ENCODE measurements around the gene AMZ2.
A peak's percentile ranks its signal among the peaks of the same experiment; 100 is the strongest.
"Not testable (repeated sequence)": the region's sequence is repeated elsewhere in the genome, so short reads cannot be mapped to it uniquely, and the experiment has no call there.

Gene AMZ2, protein sequence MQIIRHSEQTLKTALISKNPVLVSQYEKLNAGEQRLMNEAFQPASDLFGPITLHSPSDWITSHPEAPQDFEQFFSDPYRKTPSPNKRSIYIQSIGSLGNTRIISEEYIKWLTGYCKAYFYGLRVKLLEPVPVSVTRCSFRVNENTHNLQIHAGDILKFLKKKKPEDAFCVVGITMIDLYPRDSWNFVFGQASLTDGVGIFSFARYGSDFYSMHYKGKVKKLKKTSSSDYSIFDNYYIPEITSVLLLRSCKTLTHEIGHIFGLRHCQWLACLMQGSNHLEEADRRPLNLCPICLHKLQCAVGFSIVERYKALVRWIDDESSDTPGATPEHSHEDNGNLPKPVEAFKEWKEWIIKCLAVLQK

DNA sequence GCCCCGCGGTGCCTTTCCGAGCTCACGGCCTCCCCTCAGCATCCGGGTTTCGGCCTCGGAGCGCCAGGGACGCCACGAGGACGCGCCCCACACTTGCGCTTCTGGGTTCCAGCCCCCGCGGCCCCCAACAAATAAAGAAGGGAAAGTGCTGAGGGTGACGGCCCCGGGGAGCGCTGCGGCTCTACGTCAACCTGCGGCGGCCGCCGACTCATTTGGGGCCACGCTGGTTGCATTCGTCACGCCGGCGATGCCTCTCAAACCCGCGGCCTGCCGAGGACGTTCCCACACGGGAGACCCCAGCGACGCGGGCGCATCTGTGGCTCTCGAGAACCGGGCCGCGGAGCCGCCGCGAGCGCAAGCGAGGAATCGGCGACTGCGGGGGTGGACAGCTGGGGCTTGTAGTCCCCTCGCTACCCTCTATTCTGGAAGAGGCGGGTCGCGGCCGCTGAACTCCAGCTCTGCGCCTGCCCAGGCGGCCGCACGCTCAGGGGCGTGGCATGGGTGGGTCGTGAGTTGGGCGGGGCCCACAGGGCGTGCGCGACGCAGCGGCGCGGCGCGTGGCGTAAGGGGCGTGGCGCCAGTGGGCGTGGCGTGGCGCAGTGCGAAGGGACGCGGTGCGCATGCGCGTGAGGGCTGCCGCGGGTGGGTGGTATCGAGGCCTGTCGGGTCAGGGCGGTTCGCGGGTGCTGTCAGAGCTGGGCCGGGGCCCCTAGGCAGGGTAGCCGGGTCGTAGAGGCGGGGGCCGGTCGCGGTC is at the start of gene AMZ2:
TSS of gene AMZ2 (plus strand) at position 599 of the 754 bp plus-strand sequence. CDS start 2,145 bp downstream, outside the sequence.
- DNase-seq (ENCODE audit: low read depth) = peak; percentile 100

DNA sequence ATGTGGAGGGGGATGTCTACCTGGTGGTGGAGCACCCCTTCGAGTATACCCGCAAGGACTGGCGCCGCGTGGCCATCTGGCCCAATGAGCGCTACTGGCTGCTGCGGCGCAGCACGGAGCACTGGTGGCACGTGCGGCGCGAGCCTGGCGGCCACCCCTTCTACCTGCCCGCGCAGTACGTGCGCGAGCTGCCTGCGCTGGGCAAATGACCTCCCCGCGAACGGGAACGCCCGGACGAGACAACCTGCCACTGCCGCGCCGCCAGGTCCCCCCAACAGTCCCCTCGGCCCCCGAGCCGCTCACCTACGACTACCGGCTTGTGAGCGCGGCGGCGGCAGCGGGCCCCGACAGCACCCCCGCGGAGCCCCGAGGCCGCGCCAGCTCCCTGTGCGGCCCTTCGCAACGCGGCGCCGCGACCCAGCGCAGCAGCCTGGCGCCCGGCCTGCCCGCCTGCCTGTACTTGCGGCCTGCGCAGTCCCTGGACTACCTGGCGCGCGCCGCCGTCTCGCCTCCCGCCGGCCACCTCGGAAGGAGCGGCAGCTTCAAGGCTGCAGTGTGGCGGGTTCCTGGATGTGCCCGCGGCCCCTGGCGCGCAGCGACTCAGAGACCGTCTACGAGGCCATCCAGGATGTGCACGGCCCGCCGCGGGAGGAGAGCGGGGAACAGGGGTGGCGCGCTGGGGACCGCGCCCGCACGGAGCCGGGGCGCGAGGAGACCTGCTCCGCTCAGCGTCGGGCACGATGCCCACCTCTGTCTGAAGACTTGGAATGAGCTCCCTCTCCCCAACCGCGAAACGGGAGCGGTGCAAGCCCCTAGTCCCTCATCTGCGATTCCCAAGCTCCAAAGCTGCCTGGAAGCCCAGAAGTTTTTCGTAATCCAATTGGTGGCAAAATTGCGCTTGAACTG is 48.7 kb upstream of the AMZ2 start:
- no peak for DNase-seq (ENCODE audit: low read depth)

DNA sequence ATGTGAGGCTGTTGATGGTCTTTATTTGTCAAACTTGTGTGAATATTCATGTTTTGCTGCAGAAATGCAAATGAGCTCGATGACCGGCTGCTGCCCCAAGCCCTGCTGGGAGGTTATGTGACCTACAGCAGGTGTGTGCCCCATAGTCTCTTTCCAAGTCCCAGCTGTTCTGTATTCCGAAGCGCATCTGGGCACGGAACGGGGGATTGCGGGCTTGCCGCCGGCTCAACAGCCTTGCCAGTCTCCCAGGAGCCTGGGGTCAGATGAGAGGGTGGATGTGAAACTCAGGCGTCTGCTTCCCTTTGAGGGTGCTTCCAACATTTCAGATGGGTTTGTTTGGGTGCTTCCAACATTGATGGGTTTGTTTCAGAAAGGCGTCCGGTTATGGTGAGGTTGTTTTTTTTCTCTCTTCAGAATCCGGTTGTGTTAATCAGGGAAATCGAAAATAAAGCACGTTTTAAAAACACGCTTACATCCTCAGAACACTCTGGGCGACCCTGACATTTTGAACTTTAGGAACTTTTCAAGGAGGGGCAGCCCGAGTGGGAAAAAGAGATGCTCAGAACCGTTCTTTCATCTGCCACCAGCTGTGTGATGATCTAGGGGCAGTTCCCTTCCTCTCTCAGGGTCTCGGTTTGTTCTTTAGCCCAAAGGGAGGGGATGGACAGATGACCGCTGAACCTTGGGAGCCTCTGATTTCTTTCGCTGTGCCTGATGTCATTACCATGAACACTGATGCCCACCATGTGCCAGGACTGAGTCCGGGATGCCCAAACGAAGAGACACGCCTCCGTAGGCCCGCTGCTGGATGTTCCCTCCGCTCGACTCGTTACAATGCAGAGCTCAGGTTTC is 47.8 kb upstream of the AMZ2 start:
- DNase-seq (ENCODE audit: low read depth) = no peak

DNA sequence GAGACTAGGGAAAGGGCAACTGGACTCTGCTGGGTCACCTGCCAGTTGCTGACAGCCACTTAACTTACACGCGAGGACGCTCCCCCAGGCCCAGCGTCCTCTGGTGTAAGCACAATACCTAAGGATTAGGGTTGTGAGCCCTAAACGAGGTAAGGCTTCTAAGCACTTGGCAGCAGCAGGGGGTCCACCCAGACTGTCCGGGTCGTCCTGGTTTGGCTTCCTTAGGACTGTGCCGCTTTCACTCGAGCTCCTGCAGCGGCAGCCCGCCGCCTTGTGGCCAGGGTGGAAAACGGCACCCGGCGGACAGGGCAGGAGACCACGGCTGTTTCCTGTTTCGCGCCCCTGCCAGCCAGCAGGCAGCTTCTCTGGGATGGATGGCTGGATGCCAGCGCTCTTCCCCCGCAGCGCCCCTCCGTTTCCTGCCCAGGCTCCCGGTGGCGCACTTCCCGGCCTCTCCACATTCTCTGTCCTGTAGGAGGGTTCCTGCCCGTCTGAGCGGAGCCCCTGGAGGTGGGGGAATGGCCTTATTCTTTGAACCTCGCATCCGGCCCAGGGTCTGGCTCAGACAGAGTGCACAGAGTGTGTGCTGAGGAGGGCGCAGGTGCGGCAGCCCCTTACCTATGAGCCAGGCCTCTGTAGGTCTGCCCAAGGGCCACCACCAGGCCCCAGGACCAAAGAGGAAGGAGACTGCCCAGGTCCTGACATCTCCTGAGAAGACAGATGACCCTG is 47.0 kb upstream of the AMZ2 start:
- DNase-seq (ENCODE audit: low read depth) = no peak

DNA sequence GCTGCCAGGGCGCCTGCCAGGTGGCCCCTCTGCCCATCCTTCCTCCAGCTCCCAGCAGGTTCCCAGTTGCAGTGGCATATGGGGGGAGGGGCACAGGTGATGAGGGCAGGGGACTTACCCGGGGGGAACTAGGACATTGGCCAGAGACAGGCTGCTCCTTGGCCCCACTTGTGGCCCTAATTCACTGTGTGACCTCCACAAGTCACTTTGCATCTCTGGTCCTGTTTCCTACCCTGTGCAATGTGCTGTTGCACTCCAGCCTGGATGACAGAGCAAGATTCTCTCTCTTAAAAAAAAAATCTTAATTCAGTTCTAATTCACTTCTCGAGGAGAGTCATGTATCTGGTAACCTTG is 46.4 kb upstream of the AMZ2 start:
- DNase-seq (ENCODE audit: low read depth) = not testable (repeated sequence)

DNA sequence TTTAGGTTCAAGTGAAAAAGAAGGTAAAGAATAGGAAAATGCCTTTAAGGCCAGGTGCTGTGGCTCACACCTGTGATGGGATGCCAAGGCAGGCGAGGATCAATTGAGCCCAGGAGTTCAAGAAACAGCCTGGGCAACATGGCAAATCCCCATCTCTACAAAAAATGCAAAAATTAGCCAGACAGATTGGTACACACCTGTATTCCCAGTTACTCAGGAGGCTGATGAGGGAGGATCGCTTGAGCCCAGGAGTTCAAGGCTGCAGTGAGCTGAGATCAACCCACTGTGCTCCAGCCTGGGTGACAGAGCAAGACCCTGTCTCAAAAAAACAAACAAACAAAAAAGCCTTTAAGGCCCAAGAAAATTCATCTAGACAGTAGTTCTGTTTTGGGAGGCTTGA is 45.5 kb upstream of the AMZ2 start:
- DNase-seq (ENCODE audit: low read depth) = not testable (repeated sequence)

DNA sequence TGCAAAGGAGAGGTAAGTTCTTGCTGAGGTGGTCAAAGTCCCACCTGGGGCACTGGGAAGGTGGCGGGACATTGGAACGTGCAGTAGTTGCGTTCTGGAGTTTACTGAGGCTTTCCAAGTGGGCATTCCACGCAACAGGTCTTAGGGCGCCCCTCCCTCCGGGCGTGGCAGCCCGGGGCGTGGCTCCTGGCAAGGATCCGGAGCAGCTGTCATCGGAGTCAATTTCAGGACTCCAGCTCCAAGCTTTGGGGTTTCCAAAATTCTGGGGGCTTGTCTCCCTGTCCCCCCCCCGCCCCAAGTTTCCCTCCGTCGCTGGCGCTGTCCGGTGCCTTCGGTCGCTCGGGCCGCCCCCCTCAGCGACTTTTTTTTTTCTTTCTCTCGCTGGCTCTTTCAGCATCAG is 43.1 kb upstream of the AMZ2 start:
- DNase-seq (ENCODE audit: low read depth) = no peak

DNA sequence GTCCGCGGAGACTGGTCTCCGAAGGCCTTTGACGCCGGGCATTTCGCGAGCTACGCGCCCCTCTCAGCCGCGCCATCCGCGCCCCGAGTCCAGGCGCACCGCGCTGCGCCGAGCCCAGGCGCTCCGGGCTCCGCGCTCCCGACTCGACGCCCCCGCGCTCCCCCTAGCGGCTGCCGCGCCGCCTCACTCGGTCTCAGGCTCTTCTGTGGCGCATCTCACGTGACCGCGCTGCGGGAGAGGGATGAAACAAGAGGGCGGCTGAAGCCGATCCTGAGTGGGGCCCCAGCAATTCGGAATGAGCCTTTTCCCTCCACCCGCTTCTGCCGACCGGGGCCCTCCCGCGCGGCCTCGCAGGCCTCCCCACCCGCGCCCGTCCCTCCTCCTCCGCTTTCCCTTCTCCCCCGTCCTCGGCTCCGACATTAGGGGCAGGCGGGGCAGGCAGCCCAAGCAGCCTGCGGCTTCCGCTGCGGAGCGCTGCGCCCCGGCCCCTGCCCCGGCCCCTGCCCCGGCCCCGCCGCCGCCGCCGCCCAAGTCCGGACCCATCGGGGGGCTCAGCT is 42.5 kb upstream of the AMZ2 start:
- peak; percentile 85 for DNase-seq (ENCODE audit: low read depth)

DNA sequence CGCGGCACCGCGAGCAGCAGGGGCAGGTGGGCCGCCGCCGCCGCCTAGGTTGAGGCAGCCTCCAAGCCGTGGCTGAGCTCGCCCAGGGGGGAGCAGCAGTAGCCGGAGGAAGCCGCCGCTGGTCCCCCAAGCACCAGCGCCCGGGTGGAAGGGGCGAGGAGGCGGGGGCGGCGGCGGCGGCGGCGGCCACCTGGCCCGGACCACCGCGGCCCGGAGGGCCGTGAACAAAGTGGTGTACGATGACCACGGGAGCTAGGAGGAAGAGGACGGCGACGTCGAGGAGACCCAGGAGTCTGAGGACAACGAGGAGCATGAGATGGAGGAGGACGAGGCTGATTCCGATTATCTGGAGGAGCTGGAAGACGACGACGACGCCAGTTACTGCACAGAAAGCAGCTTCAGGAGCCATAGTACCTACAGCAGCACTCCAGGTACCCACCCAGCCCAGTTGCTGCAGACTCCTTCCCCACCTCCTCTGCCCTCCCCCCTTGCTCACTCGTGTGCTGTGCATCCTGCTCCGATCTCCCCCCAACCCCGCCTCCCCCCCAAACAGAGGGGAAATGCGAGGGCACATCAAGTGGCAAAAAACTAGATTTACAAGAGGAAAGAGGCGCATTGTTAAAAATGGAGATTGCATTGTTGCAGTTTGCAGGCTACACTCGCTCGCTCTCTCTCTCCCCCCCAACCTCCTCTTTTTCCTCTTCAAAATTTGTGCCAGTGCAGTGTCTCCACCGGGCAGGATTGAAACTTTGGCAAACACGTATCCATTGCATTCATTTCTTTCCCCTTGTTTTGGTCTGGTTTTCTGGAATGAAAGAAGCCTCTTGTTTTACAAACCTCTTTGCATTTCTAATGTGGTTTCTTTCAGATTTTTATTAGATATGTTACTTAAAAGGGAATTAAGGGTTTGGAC is 41.8 kb upstream of the AMZ2 start:
- DNase-seq (ENCODE audit: low read depth) = no peak

DNA sequence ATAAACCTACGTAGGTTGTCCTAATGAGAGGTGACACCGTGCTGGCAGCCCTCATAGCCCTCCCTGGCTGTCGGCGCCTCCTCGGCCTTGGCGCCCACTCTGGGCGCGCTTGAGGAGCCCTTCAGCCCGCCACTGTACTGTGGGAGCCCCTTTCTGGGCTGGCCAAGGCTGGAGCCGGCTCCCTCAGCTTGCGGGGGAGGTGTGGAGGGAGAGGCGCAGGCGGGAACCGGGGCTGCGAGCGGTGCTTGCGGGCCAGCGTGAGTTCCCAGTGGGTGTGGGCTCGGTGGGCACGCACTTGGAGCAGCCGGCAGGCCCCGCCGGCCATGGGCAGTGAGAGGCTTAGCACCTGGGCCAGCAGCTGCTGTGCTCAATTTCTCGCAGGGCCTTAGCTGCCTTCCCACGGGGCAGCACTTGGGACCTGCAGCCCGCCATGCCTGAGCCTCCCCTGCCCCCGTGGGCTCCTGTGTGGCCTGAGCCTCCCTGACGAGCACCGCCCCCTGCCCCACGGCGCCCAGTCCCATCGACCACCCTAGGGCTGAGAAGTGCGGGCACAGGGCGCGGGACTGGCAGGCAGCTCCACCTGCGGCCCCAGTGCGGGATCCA is 40.1 kb upstream of the AMZ2 start:
- no peak for DNase-seq (ENCODE audit: low read depth)

DNA sequence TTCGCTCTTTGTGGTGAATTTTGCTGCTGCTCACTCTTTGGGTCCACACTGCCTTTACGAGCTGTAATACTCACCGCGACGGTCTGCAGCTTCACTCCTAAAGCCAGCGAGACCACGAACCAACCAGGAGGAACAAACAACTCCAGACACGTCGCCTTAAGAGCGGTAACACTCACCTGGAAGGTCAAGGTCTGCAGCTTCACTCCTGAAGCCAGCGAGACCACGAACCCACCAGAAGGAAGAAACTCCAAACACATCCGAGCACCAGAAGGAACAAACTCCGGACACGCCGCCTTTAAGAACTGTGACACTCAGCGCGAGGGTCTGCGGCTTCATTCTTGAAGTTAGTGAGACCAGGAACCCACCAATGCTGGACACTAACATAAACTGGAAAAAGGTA is 39.2 kb upstream of the AMZ2 start:
- DNase-seq (ENCODE audit: low read depth) = not testable (repeated sequence)

DNA sequence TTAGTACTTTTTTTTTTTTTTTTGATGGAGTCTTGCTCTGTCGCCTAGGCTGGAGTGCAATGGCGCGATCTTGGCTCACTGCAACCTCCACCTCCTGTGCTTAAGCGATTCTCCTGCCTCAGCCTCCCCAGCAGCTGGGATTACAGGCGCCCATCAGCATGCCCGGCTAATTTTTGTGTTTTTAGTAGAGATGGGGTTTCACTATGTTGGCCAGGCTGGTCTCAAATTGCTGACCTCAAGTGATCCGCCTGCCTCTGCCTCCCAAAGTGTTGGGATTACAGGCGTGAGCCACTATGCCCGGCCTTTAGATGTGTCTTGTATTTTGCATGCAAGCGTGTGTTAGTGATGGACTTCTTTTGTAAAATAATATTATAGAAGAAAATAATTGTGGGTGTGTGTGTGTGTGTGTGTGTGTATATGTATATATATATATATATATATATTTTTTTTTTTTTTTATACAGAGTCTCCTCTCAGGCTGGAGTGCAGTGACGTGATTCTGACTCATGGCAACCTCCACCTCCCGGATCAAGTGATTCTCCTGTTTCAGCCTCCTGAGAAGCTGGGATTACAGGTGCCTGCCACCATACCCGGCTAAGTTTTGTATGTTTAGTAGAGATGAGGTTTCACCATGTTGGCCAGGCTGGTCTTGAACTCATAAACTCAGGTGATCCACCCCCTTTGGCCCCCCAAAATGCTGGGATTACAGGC is 38.5 kb upstream of the AMZ2 start:
- DNase-seq (ENCODE audit: low read depth) = not testable (repeated sequence)

DNA sequence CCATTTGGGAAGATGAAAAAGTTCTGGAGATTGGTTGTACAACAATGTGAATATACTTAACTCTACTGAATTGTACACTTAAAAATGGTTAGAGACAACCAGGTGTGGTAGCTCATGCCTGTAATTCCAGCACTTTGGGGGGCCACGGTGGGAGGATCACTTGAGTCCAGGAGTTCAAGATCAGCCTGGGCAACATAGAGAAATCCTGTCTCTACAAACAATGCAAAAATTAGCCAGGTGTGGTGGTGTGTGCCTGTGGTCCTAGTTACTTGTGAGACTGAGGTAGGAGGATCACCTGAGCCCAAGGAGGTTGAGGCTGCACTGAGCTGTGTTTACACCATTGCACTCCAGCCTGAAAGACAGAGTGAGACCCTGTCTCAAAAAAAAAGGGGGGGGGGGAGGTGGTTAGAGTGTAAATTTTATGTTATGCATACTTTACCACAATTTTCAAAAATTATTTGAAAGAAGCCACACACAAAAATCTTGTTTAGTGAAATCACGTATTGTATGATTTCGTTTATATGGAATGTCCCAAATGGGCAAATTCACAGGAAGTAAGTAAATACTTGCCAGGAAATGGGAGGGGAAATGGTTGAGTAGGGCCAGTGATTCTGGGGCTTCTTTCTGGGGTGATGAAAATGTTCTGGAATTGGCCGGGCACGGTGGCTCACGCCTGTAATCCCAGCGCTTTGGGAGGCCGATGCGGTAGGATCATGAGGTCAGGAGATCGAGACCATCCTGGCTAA is 37.1 kb upstream of the AMZ2 start:
- no peak for DNase-seq (ENCODE audit: low read depth)

DNA sequence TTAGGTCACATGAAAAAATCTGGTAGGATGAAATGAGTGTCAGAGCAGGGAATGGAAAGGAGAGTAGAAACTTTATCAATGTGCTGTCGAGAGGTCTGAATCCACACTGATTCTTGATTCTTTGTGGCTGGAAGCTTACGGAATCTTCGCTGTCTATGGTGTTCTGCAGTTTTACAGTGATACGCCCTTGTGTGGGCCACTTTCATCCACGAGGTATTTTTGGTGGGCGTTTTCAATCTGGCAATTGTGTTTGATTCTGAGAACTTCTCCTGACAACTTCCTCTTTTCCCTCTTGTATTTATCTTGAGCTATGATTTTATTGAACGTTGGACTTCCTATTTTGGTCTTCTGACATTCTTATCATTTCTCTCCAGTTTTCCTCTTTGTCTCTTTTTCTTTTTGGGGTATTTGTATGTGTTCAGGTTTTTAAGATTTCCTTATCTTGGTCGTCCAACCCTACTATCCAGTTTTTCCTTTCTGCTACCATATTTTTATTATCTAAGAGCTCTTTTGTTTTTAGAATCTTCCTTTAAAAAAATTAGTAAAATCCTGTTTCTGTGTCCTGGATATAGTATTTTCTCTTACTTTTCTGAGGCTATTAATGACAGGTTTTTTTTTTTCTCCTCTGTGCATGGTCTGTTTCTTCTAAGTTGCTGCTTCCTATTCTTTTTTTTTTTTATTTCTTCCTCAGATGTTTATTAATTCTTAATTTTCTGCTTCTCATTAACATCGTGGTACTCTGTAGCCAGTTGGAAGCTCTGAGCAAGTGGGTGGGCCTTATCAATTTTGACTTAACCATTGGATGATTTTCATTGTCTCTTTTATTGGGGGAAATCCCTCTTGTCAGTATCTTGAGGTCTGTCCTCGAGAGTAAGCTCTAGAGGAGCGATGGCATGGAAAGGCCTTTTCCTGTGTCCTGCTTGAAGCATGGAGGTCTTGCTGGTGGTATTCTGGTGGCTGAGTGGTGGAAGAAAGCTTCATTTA is 34.1 kb upstream of the AMZ2 start:
- not testable (repeated sequence) for DNase-seq (ENCODE audit: low read depth)

DNA sequence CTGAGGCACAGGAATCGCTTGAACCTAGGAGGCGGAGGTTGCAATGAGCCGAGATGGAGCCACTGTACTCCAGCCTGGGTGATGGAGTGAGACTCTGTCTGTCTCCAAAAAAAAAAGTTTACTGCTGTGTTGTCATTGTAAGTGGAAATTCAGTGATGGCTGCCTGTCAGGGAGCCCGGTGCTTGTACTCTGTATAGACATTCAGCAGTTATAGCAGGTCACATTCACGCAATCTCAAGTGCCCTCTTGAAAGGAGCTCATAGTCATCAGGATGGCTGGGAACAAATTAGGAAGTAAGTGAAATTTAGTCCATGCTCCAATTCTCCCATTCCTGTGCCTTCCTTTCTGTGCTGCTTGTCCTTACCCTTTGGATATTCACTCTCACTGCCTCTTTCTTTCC is 32.4 kb upstream of the AMZ2 start:
- not testable (repeated sequence) for DNase-seq (ENCODE audit: low read depth)

DNA sequence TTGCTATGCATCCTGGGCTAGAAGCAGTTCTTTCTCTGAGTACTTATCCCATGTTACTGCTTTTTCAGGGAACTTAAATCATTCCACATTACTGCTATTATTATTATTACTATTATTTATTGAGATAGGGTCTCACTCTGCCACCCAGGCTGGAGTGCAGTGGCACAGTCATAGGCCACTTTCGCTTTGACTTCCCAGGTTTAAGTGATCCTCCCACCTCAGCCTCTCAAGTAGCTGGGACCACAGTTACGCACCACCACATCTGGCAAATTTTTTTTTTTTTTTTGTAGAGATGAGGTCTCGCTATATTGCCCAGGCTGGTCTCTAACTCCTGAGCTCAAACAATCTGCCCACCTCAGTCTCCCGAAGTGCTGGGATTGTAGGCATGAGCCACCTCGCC is 28.4 kb upstream of the AMZ2 start:
- not testable (repeated sequence) for DNase-seq (ENCODE audit: low read depth)
